Measurements from ENCODE around the gene PCBD1.

PCBD1 gene

GRCh38 chr10:70934701-70935100, 46.3 kb upstream of the PCBD1 start:
- no peak overlapping the region for H3K27ac ChIP-seq (ENCODE audit: low read depth, low read length)

DNA sequence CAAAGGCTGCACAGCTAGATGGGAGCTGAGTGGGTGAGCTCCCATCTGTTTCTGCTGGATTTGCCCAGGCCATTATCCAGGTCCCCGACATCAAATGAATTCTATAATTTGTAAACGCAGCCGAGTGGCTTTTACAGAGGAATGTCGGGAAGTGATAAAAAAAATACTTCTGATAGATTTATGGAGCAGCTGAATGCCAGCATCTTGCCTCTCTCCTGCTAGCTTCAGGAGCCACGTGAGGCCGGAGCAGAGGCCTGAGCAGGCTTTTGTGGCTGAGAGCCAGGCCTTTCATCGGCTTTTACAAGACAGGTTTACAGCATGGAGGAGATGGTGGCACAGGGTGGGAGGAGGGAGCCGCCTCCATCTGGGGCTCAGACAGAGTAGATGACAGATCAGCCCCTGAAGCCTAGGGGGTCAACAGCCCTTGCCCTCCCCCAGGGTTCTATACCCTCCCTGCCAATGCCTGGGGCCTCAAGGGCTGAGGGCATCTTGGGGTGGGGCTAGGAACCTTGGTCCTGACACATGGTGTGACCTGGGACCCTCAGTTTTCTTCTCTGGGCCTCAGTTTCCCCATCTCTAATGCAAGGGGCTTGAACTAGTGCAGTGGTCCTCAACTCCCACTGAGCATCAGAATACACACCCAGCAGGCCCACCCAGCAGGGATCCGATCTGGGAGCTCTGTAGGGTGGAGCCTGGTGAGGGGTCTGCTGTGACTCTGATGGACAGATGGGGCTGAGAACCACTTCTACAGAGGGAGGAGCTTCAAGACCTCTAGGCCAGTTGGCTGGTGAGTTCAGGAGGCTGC, 44.2 kb upstream of the PCBD1 start:
- Histone ChIP-seq H2BK15ac (replicated peaks; ENCODE audit: low read depth) (no peak overlapping the region), H4K8ac (ENCODE audit: low read depth, low read length) (no peak overlapping the region), H3K79me2 (ENCODE audit: control insufficient read depth, insufficient read depth, low read length) (no peaks in the 10 kb centered on the region), H3K36me3 (ENCODE audit: control insufficient read depth, insufficient read depth, low read length) (no peaks in the 10 kb centered on the region), H2AK5ac (ENCODE audit: low read length) (no peak overlapping the region), H2BK120ac (ENCODE audit: low read depth, low read length) (no peak overlapping the region), H3K79me1 (ENCODE audit: low read length) (no peaks in the 10 kb centered on the region), H3K4me2 (ENCODE audit: low read length) (no peak overlapping the region), H3K27ac (ENCODE audit: low read depth, low read length) (no peak overlapping the region), H3K4me3 (ENCODE audit: low read length) (no peak overlapping the region), H4K5ac (ENCODE audit: low read length) (no peak overlapping the region), H3K4me1 (ENCODE audit: control insufficient read depth, low read depth, low read length) (no peaks in the 10 kb centered on the region), H3K56ac (ENCODE audit: low read length) (no peak overlapping the region), H3K4ac (ENCODE audit: low read depth, low read length) (no peak overlapping the region), H3K18ac (ENCODE audit: low read length) (no peak overlapping the region), H3K9ac (ENCODE audit: low read length) (no peak overlapping the region), H3K23ac (ENCODE audit: low read length) (no peak overlapping the region), H3K27me3 (ENCODE audit: insufficient read depth, low read length, poor library complexity) (no peaks in the 10 kb centered on the region), H2BK5ac (ENCODE audit: low read length) (no peak overlapping the region)
- no peak for DNase-seq
- WGBS (ENCODE audit: extremely low coverage, insufficient coverage, low lambda C conversion rate) = no CpG with 5 or more reads among the region's 9 CpGs

More at GRCh38 chr10:70934701-70935100, 46.3 kb upstream of the PCBD1 start:
- Histone ChIP-seq H2AK5ac (ENCODE audit: low read length) (no peak overlapping the region), H3K36me3 (ENCODE audit: control insufficient read depth, insufficient read depth, low read length) (no peaks in the 10 kb centered on the region), H2BK15ac (replicated peaks; ENCODE audit: low read depth) (no peak overlapping the region), H3K4me1 (ENCODE audit: control insufficient read depth, low read depth, low read length) (no peaks in the 10 kb centered on the region), H2BK120ac (ENCODE audit: low read depth, low read length) (no peak overlapping the region), H3K56ac (ENCODE audit: low read length) (no peak overlapping the region), H3K79me1 (ENCODE audit: low read length) (no peaks in the 10 kb centered on the region), H3K18ac (ENCODE audit: low read length) (no peak overlapping the region), H3K4me2 (ENCODE audit: low read length) (no peak overlapping the region), H3K4me3 (ENCODE audit: low read length) (no peak overlapping the region), H2BK5ac (ENCODE audit: low read length) (no peak overlapping the region), H3K79me2 (ENCODE audit: control insufficient read depth, insufficient read depth, low read length) (no peaks in the 10 kb centered on the region), H3K23ac (ENCODE audit: low read length) (no peak overlapping the region), H4K8ac (ENCODE audit: low read depth, low read length) (no peak overlapping the region), H4K5ac (ENCODE audit: low read length) (no peak overlapping the region), H3K4ac (ENCODE audit: low read depth, low read length) (no peak overlapping the region), H3K9ac (ENCODE audit: low read length) (no peak overlapping the region), H3K27me3 (ENCODE audit: insufficient read depth, low read length, poor library complexity) (no peaks in the 10 kb centered on the region)
- no CpG with 5 or more reads among the region's 1 CpG for WGBS (ENCODE audit: extremely low coverage, insufficient coverage, low lambda C conversion rate)
- no peak for DNase-seq

DNA sequence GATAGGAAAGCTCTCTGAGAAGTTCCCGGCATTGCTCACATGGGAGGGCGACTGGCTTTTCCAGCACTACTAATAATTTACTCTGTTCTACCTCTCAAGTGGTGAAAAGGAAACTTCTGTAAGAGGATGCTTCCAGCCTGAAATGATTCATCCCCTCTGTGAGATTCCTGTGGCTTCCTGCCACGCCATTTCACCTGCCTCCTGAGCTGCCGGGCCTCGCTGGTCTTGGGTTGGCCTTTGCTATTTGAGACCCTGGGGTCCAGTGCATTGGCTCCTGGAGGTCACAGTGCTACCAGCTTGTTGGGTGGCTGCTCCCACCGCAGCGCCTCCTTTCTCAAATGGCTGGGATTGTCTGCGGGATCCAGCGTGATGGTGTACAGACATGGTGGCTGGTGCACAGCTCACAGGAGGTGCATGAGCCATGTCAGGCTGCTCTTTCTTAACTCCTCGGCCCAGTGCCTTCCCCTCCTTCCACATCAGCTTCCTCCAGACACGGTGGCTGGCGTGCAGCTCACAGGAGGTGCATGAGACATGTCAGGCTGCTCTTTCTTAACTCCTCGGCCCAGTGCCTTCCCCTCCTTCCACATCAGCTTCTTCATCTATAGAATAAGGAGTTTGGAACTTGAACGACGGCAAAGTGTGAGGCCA, 42.9 kb upstream of the PCBD1 start:
- no peak overlapping the region for H4K8ac ChIP-seq (ENCODE audit: low read depth, low read length)
- no peak overlapping the region for H3K4ac ChIP-seq (ENCODE audit: low read depth, low read length)
- no peak overlapping the region for H2BK15ac ChIP-seq (replicated peaks; ENCODE audit: low read depth)
- H4K5ac ChIP-seq (ENCODE audit: low read length) = no peak overlapping the region
- no peak overlapping the region for H3K9ac ChIP-seq (ENCODE audit: low read length)
- no peak overlapping the region for H2BK120ac ChIP-seq (ENCODE audit: low read depth, low read length)
- H3K23ac ChIP-seq (ENCODE audit: low read length) = no peak overlapping the region
- no peak overlapping the region for H3K27ac ChIP-seq (ENCODE audit: low read depth, low read length)
- no peaks in the 10 kb centered on the region for H3K4me1 ChIP-seq (ENCODE audit: control insufficient read depth, low read depth, low read length)
- H3K4me3 ChIP-seq (ENCODE audit: low read length) = no peak overlapping the region
- H3K36me3 ChIP-seq (ENCODE audit: control insufficient read depth, insufficient read depth, low read length) = no peaks in the 10 kb centered on the region
- no peaks in the 10 kb centered on the region for H3K27me3 ChIP-seq (ENCODE audit: insufficient read depth, low read length, poor library complexity)
- no peaks in the 10 kb centered on the region for H3K79me2 ChIP-seq (ENCODE audit: control insufficient read depth, insufficient read depth, low read length)
- peak; percentile 5 for DNase-seq
- H2BK5ac ChIP-seq (ENCODE audit: low read length) = no peak overlapping the region
- no CpG with 5 or more reads among the region's 15 CpGs for WGBS (ENCODE audit: extremely low coverage, insufficient coverage, low lambda C conversion rate)
- H3K4me2 ChIP-seq (ENCODE audit: low read length) = no peak overlapping the region
- no peaks in the 10 kb centered on the region for H3K79me1 ChIP-seq (ENCODE audit: low read length)
- no peak overlapping the region for H3K18ac ChIP-seq (ENCODE audit: low read length)
- no peak overlapping the region for H3K56ac ChIP-seq (ENCODE audit: low read length)
- no peak overlapping the region for H2AK5ac ChIP-seq (ENCODE audit: low read length)

- Histone ChIP-seq H3K36me3 (ENCODE audit: control insufficient read depth, insufficient read depth, low read length) (no peaks in the 10 kb centered on the region), H2BK15ac (replicated peaks; ENCODE audit: low read depth) (no peak overlapping the region), H3K4me1 (ENCODE audit: control insufficient read depth, low read depth, low read length) (no peaks in the 10 kb centered on the region), H3K27me3 (ENCODE audit: insufficient read depth, low read length, poor library complexity) (no peaks in the 10 kb centered on the region), H4K8ac (ENCODE audit: low read depth, low read length) (no peak overlapping the region), H3K79me2 (ENCODE audit: control insufficient read depth, insufficient read depth, low read length) (no peaks in the 10 kb centered on the region), H3K79me1 (ENCODE audit: low read length) (no peaks in the 10 kb centered on the region), H3K4me3 (ENCODE audit: low read length) (no peak overlapping the region), H3K4me2 (ENCODE audit: low read length) (no peak overlapping the region), H4K5ac (ENCODE audit: low read length) (no peak overlapping the region), H2AK5ac (ENCODE audit: low read length) (no peak overlapping the region), H3K9ac (ENCODE audit: low read length) (no peak overlapping the region), H3K4ac (ENCODE audit: low read depth, low read length) (no peak overlapping the region), H2BK120ac (ENCODE audit: low read depth, low read length) (no peak overlapping the region), H2BK5ac (ENCODE audit: low read length) (no peak overlapping the region), H3K23ac (ENCODE audit: low read length) (no peak overlapping the region), H3K27ac (ENCODE audit: low read depth, low read length) (no peak overlapping the region), H3K56ac (ENCODE audit: low read length) (peak overlapping the region; percentile 3), H3K18ac (ENCODE audit: low read length) (no peak overlapping the region)
- DNase-seq = no peak
- WGBS (ENCODE audit: extremely low coverage, insufficient coverage, low lambda C conversion rate) = no CpG with 5 or more reads among the region's 17 CpGs
These were observed 42.1 kb upstream of the PCBD1 start for GRCh38 chr10:70930263-70931000.

DNA sequence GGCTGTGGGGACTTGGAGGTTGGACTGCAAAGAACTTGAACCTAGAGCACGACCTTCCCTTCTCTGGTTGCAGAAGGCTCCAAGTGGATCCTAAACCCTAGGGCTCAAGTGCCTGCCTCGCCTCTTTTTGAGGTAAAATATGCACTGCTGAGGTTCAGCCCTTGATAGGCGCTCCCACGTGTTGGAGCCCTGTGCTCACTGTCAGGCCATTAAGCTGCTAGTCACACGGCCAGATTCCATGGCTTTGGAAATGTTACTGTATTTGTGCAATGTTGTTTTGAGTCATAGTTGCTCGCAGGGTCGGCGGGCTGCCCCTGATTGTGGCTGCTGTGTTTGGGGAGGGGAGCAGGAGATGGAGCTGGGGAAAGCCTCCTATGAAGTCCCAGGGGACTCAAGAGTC, 39.8 kb upstream of the PCBD1 start:
- no CpG with 5 or more reads among the region's 8 CpGs for WGBS (ENCODE audit: extremely low coverage, insufficient coverage, low lambda C conversion rate)
- H4K8ac ChIP-seq (ENCODE audit: low read depth, low read length) = no peak overlapping the region
- H3K4me2 ChIP-seq (ENCODE audit: low read length) = no peak overlapping the region
- H3K18ac ChIP-seq (ENCODE audit: low read length) = no peak overlapping the region
- DNase-seq = no peak
- H2BK15ac ChIP-seq (replicated peaks; ENCODE audit: low read depth) = no peak overlapping the region
- H3K27ac ChIP-seq (ENCODE audit: low read depth, low read length) = no peak overlapping the region
- H3K4ac ChIP-seq (ENCODE audit: low read depth, low read length) = no peak overlapping the region
- no peaks in the 10 kb centered on the region for H3K36me3 ChIP-seq (ENCODE audit: control insufficient read depth, insufficient read depth, low read length)
- no peaks in the 10 kb centered on the region for H3K27me3 ChIP-seq (ENCODE audit: insufficient read depth, low read length, poor library complexity)
- no peak overlapping the region for H2AK5ac ChIP-seq (ENCODE audit: low read length)
- no peak overlapping the region for H3K23ac ChIP-seq (ENCODE audit: low read length)
- H3K4me1 ChIP-seq (ENCODE audit: control insufficient read depth, low read depth, low read length) = no peaks in the 10 kb centered on the region
- H3K4me3 ChIP-seq (ENCODE audit: low read length) = no peak overlapping the region
- no peak overlapping the region for H2BK5ac ChIP-seq (ENCODE audit: low read length)
- no peaks in the 10 kb centered on the region for H3K79me1 ChIP-seq (ENCODE audit: low read length)
- H3K56ac ChIP-seq (ENCODE audit: low read length) = no peak overlapping the region
- H3K79me2 ChIP-seq (ENCODE audit: control insufficient read depth, insufficient read depth, low read length) = no peaks in the 10 kb centered on the region
- no peak overlapping the region for H4K5ac ChIP-seq (ENCODE audit: low read length)
- no peak overlapping the region for H2BK120ac ChIP-seq (ENCODE audit: low read depth, low read length)
- H3K9ac ChIP-seq (ENCODE audit: low read length) = no peak overlapping the region

Data from mesendoderm (in vitro differentiated cells).